Activated T-cell treated with anti-CD3 and anti-CD28 coated beads, Interleukin-2, amount 50 U/mL, for 72 hours (primary cell): ENCODE measurements around the gene KRT1. TPM values are rescaled to one million over a fixed set of nuclear protein-coding genes. Genes with fewer than 3 reads are reported as not detected.
"Not testable (repeated sequence)": the region's sequence is repeated elsewhere in the genome, so short reads cannot be mapped to it uniquely, and the experiment has no call there.

Experiments used
- ATAC-seq, 2 donors: fragments of 150-1000 bp; cut with Tn5 transposase; replicated peaks in 1 of 2; 2 replicates each; pipeline ENCODE4 v1.10.0; 2021; ENCODE audit warnings: moderate library complexity in 2 of 2, mild to moderate bottlenecking in 1 of 2
- DNase-seq, 2 donors: peaks; one replicate each; pipeline ENCODE4 v3.0.0; 2021 to 2022; ENCODE audit warnings: mixed read lengths in 1 of 2
- H3K27ac Mint-ChIP-seq: one replicate; pipeline ENCODE4 v1.8.0; 2022; ENCODE audit warnings: mild to moderate bottlenecking, moderate library complexity, mixed read lengths
- H3K27me3 Mint-ChIP-seq: one replicate; pipeline ENCODE4 v1.8.0; 2022; ENCODE audit warnings: low read depth, mixed read lengths
- H3K36me3 Mint-ChIP-seq, 2 donors: one replicate each; pipeline ENCODE4 v1.8.0; 2022; ENCODE audit warnings: mixed read lengths in 2 of 2, mild to moderate bottlenecking in 1 of 2; ENCODE audit not compliant: insufficient read depth in 2 of 2
- H3K4me1 Mint-ChIP-seq: one replicate; pipeline ENCODE4 v1.8.0; 2022; ENCODE audit warnings: low read depth, mixed read lengths
- H3K4me3 Mint-ChIP-seq, 2 donors: one replicate each; pipeline ENCODE4 v1.8.0; 2022; ENCODE audit warnings: mild to moderate bottlenecking in 2 of 2, mixed read lengths in 2 of 2, moderate library complexity in 2 of 2
- H3K9me3 Mint-ChIP-seq, 2 donors: one replicate each; pipeline ENCODE4 v1.8.0; 2022; ENCODE audit warnings: mixed read lengths in 2 of 2
- total RNA-seq, 2 donors: library from RNA; stranded (reverse); gene quantifications; one replicate each; pipeline ENCODE4 v1.2.3, GENCODE V29; 2022

The KRT1 gene
- total RNA-seq, 2 donors from 2014 or later = not detected

GRCh38 chr12:52673217-52673616, 7.0 kb downstream of the KRT1 start:
- Mint-ChIP-seq H3K36me3 (no peaks in the 10 kb centered on the region), H3K9me3 (no peaks in the 10 kb centered on the region)
- DNase-seq = no peak

GRCh38 chr12:52672321-52672933, 7.8 kb downstream of the KRT1 start:
- ATAC-seq (no peak), DNase-seq (no peak)
- H3K27me3 Mint-ChIP-seq = no peaks in the 10 kb centered on the region
- H3K27ac Mint-ChIP-seq = no peak overlapping the region
- H3K36me3 Mint-ChIP-seq = no peaks in the 10 kb centered on the region
- H3K4me3 Mint-ChIP-seq = no peak overlapping the region
- peaks cover 4% of the 10 kb centered on the region for H3K4me1 Mint-ChIP-seq
- no peaks in the 10 kb centered on the region for H3K9me3 Mint-ChIP-seq

More at GRCh38 chr12:52673217-52673616, 7.0 kb downstream of the KRT1 start:
- Mint-ChIP-seq H3K4me3 (no peak overlapping the region), H3K4me1 (peaks cover 4% of the 10 kb centered on the region), H3K27me3 (no peaks in the 10 kb centered on the region), H3K27ac (no peak overlapping the region)
- ATAC-seq = no peak

DNA sequence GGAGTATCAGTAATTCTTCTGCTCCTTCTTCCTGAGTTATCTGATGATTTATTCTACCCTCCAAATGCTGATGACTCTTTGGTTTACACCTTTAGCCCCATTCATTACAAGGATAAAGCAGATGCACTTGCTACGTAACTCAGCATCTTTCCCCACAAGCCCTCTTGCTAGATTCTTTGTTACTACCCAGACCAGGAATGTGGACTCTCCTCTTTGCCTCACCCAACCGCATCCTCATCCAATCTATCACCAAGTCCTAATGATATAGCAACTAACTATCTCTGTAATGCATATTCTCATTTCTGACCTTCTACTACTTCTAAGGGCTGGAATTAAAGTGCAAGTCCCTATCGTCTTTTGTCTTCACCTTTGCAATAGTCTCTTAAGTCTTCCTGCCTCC, 9.2 kb downstream of the KRT1 start:
- ATAC-seq (no peak), DNase-seq (no peak)
- Mint-ChIP-seq H3K27me3 (no peaks in the 10 kb centered on the region), H3K4me3 (no peak overlapping the region), H3K9me3 (no peaks in the 10 kb centered on the region), H3K4me1 (peaks cover 4% of the 10 kb centered on the region), H3K36me3 (no peaks in the 10 kb centered on the region), H3K27ac (no peak overlapping the region)

- Mint-ChIP-seq H3K9me3 (no peaks in the 10 kb centered on the region), H3K36me3 (no peaks in the 10 kb centered on the region), H3K27me3 (no peaks in the 10 kb centered on the region), H3K27ac (no peak overlapping the region), H3K4me3 (no peak overlapping the region), H3K4me1 (peaks cover 4% of the 10 kb centered on the region)
- no peak for DNase-seq
- no peak for ATAC-seq
Observed at GRCh38 chr12:52670506-52670905, 9.7 kb downstream of the KRT1 start.

- H3K4me1 Mint-ChIP-seq, DNase-seq, H3K36me3 Mint-ChIP-seq, H3K27ac Mint-ChIP-seq, H3K9me3 Mint-ChIP-seq, ATAC-seq, H3K27me3 Mint-ChIP-seq, H3K4me3 Mint-ChIP-seq: not testable (repeated sequence)
Observed at GRCh38 chr12:52669941-52670340, 10.3 kb downstream of the KRT1 start.

DNA sequence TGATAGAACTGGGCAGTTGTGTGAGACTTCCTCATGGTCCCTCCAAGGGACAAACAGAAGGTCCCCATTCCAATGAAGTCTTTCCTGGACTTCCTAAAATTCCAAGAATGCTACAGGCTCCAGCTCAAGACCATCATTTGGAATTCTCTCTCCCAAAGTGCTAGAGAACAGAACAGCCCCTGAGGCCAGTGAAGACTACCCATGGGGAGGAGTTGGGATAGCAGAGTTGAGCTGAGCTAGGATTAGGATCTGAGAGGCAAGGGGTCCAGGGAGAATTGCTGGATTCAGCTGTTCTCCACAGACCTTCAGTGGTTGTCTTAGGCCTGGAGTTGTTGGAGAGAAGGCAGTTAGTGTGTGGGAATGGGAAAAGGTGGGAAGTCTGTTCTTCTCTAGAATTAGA, 10.8 kb downstream of the KRT1 start:
- no peaks in the 10 kb centered on the region for H3K27me3 Mint-ChIP-seq
- no peak overlapping the region for H3K27ac Mint-ChIP-seq
- H3K4me1 Mint-ChIP-seq = peaks cover 2% of the 10 kb centered on the region
- ATAC-seq = no peak
- no peaks in the 10 kb centered on the region for H3K36me3 Mint-ChIP-seq
- DNase-seq = no peak
- no peaks in the 10 kb centered on the region for H3K9me3 Mint-ChIP-seq
- no peak overlapping the region for H3K4me3 Mint-ChIP-seq

DNA sequence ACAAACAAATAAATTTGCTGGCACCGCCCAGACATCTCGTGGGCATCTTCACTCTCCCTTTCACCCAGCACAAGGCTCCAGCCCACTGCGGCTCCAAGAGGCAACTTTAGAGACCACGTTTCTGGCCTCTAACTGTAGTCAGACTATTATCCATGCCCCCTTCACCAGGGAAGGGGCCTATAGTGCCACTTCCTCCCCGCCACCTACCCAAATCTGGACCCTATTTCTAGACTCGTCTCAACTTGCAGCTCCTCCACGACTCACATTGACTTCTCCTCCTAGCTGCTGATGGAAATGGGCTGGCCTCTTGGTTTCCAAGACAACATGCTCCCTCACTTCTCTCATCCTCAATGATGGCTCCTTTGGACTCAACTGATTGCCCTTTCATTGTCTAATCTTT, 12.3 kb downstream of the KRT1 start:
- no peaks in the 10 kb centered on the region for H3K9me3 Mint-ChIP-seq
- no peaks in the 10 kb centered on the region for H3K27me3 Mint-ChIP-seq
- H3K4me1 Mint-ChIP-seq = no peaks in the 10 kb centered on the region
- DNase-seq (no peak), ATAC-seq (no peak)
- no peak overlapping the region for H3K27ac Mint-ChIP-seq
- H3K4me3 Mint-ChIP-seq = no peak overlapping the region
- no peaks in the 10 kb centered on the region for H3K36me3 Mint-ChIP-seq

- H3K36me3 Mint-ChIP-seq = no peaks in the 10 kb centered on the region
- no peak overlapping the region for H3K4me3 Mint-ChIP-seq
- no peak for ATAC-seq
- H3K27ac Mint-ChIP-seq = no peak overlapping the region
- no peaks in the 10 kb centered on the region for H3K27me3 Mint-ChIP-seq
- H3K4me1 Mint-ChIP-seq = peaks cover 1% of the 10 kb centered on the region
- DNase-seq = no peak
- no peaks in the 10 kb centered on the region for H3K9me3 Mint-ChIP-seq
Observed at GRCh38 chr12:52667509-52667908, 12.7 kb downstream of the KRT1 start.

DNA sequence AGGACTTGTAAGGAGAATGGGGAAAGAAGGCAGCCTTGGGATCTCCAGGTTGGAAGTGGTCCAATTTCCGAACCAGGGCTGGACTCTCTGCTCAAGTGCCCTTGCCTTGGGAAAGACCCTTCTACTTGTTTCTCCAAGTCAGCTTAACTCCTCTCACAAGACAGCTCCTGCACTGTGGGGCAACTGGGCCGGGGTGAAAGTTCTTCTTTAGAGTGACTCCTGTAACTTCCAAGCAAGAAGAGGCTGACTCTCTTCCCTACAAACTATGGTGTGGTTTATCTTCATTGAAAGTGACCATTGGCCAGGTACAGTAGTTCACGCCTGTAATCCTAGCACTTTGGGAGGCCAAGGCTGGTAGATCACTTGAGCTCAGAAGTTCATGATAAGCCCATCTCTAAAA, 13.7 kb downstream of the KRT1 start:
- Mint-ChIP-seq H3K27me3 (no peaks in the 10 kb centered on the region), H3K4me1 (peaks cover 5% of the 10 kb centered on the region), H3K4me3 (no peak overlapping the region), H3K9me3 (no peaks in the 10 kb centered on the region), H3K36me3 (no peaks in the 10 kb centered on the region), H3K27ac (no peak overlapping the region)
- ATAC-seq (no peak), DNase-seq (no peak)

DNA sequence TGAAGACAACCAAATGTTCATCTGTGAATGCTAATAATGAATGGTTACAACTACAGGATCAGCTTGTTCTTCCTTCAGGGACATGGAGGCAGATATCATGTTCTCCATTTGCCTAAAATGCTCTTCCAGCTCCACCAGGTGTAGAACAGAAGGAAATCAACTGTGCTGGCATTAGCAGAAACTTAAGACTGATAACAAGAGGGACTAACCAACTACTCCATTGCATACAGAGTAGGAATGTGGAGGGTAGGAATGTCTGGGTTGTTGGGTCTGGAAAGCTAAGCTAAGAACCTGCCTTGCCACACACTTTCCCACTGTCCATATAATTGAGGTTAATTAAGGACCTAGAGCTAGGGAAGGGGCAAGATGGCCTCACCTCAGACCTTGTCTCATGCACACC, 16.8 kb downstream of the KRT1 start:
- Mint-ChIP-seq H3K9me3 (no peaks in the 10 kb centered on the region), H3K27ac (no peak overlapping the region), H3K27me3 (no peaks in the 10 kb centered on the region), H3K4me1 (peaks cover 5% of the 10 kb centered on the region), H3K36me3 (no peaks in the 10 kb centered on the region), H3K4me3 (no peak overlapping the region)
- no peak for ATAC-seq
- no peak for DNase-seq

DNA sequence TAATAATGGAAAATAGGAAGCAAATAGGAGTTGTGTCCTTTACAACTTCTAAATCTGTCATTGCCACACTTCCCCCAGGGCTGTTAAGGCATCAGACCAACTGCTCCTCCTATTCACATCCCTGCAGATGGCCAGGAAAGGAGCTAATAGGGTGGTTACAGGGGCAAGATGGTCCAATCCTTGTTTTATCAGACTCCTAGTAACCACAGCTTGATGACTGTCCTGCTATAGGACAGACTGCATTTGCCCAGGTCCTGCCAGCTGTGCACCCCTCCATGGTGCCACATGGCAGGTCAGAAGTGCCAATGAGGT, 17.3 kb downstream of the KRT1 start:
- peaks cover 5% of the 10 kb centered on the region for H3K4me1 Mint-ChIP-seq
- no peak for DNase-seq
- H3K27me3 Mint-ChIP-seq = no peaks in the 10 kb centered on the region
- H3K4me3 Mint-ChIP-seq = no peak overlapping the region
- H3K36me3 Mint-ChIP-seq = no peaks in the 10 kb centered on the region
- H3K9me3 Mint-ChIP-seq = no peaks in the 10 kb centered on the region
- no peak for ATAC-seq
- H3K27ac Mint-ChIP-seq = no peak overlapping the region

- no peak overlapping the region for H3K4me3 Mint-ChIP-seq
- no peaks in the 10 kb centered on the region for H3K27me3 Mint-ChIP-seq
- DNase-seq (no peak), ATAC-seq (no peak)
- no peak overlapping the region for H3K27ac Mint-ChIP-seq
- H3K36me3 Mint-ChIP-seq = no peaks in the 10 kb centered on the region
- H3K4me1 Mint-ChIP-seq = peaks cover 5% of the 10 kb centered on the region
- no peaks in the 10 kb centered on the region for H3K9me3 Mint-ChIP-seq
Observed at GRCh38 chr12:52662093-52662917, 17.9 kb downstream of the KRT1 start.

GRCh38 chr12:52661668-52662067, 18.5 kb downstream of the KRT1 start:
- Mint-ChIP-seq H3K4me3 (no peak overlapping the region), H3K4me1 (peaks cover 5% of the 10 kb centered on the region), H3K27me3 (no peaks in the 10 kb centered on the region), H3K36me3 (no peaks in the 10 kb centered on the region), H3K9me3 (no peaks in the 10 kb centered on the region), H3K27ac (no peak overlapping the region)
- DNase-seq = no peak
- no peak for ATAC-seq

DNA sequence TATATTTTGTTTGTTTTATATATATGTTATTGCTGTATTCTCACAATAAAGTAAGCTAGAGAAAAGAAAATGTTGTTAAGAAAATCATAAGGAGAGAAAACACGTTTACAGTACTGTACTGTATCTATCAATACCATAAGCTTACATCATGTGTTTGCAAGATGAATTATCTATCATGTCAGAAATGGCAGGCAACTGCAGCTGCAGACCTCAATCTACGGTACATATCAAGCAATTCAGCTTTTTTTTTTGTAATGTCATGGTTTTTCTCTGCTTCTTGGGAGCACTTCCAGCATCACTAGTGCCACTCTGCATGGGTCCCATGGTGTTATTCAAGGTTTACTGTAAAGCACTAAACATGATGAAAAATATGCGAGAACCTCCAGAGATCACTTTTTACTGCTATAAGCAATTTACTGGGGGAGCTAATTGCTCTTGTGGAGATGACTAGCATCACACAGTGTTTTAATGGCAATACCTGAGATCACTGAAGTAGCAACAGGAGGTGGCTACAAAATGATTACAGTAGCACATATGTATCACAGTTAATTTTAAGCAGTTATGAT, 19.2 kb downstream of the KRT1 start:
- no peak overlapping the region for H3K4me3 Mint-ChIP-seq
- ATAC-seq (no peak), DNase-seq (no peak)
- H3K9me3 Mint-ChIP-seq = no peaks in the 10 kb centered on the region
- H3K27ac Mint-ChIP-seq = no peak overlapping the region
- no peaks in the 10 kb centered on the region for H3K27me3 Mint-ChIP-seq
- H3K36me3 Mint-ChIP-seq = no peaks in the 10 kb centered on the region
- H3K4me1 Mint-ChIP-seq = peaks cover 5% of the 10 kb centered on the region
